ENCODE measurements around the gene LYRM2.

LYRM2 gene

GRCh38 chr6:89615882-89616281, 22.7 kb downstream of the LYRM2 start:
- in situ Hi-C loops (cut with HindIII; ENCODE audit: low sequenced_read_pairs): no loop called here
- no peak for DNase-seq (ENCODE audit: low read depth, low spot score)
- TF ChIP-seq CTCF (IDR thresholded peaks at IDR 0.05; ENCODE audit: low read depth, low read length): no peak
- no peak overlapping the region for H3K4me3 ChIP-seq (ENCODE audit: low read depth, low read length)

GRCh38 chr6:89613790-89614189, 24.8 kb downstream of the LYRM2 start:
- in situ Hi-C loops (cut with HindIII; ENCODE audit: low sequenced_read_pairs): no loop called here
- no peak for TF ChIP-seq CTCF (IDR thresholded peaks at IDR 0.05; ENCODE audit: low read depth, low read length)
- no peak overlapping the region for H3K4me3 ChIP-seq (ENCODE audit: low read depth, low read length)
- DNase-seq (ENCODE audit: low read depth, low spot score): no peak

GRCh38 chr6:89612121-89612520, 26.4 kb downstream of the LYRM2 start:
- H3K4me3 ChIP-seq (ENCODE audit: low read depth, low read length): no peak overlapping the region
- no peak for DNase-seq (ENCODE audit: low read depth, low spot score)
- no peak for TF ChIP-seq CTCF (IDR thresholded peaks at IDR 0.05; ENCODE audit: low read depth, low read length)
- in situ Hi-C loops (cut with HindIII; ENCODE audit: low sequenced_read_pairs): no loop called here

- in situ Hi-C loops (cut with HindIII; ENCODE audit: low sequenced_read_pairs): no loop called here
- no peak overlapping the region for H3K4me3 ChIP-seq (ENCODE audit: low read depth, low read length)
- TF ChIP-seq CTCF (IDR thresholded peaks at IDR 0.05; ENCODE audit: low read depth, low read length): no peak
- DNase-seq (ENCODE audit: low read depth, low spot score): peak; percentile 51
These were observed 26.9 kb downstream of the LYRM2 start for GRCh38 chr6:89611666-89612065.

- peak; percentile 15 for DNase-seq (ENCODE audit: low read depth, low spot score)
- H3K4me3 ChIP-seq (ENCODE audit: low read depth, low read length): no peak overlapping the region
- in situ Hi-C loops (cut with HindIII; ENCODE audit: low sequenced_read_pairs): no loop called here
- TF ChIP-seq CTCF (IDR thresholded peaks at IDR 0.05; ENCODE audit: low read depth, low read length): peak; percentile 69
These were observed 28.4 kb downstream of the LYRM2 start for GRCh38 chr6:89610149-89610642.

GRCh38 chr6:89605861-89606260, 32.7 kb downstream of the LYRM2 start:
- no peak for TF ChIP-seq CTCF (IDR thresholded peaks at IDR 0.05; ENCODE audit: low read depth, low read length)
- H3K4me3 ChIP-seq (ENCODE audit: low read depth, low read length): no peak overlapping the region
- in situ Hi-C loops (cut with HindIII; ENCODE audit: low sequenced_read_pairs): no loop called here
- DNase-seq (ENCODE audit: low read depth, low spot score): no peak

GRCh38 chr6:89604653-89605052, 33.9 kb downstream of the LYRM2 start:
- in situ Hi-C loops (cut with HindIII; ENCODE audit: low sequenced_read_pairs): no loop called here
- H3K4me3 ChIP-seq (ENCODE audit: low read depth, low read length): no peak overlapping the region
- no peak for DNase-seq (ENCODE audit: low read depth, low spot score)
- TF ChIP-seq CTCF (IDR thresholded peaks at IDR 0.05; ENCODE audit: low read depth, low read length): no peak

Measured in astrocyte of the spinal cord (primary cell).